OCI-LY3 (cell line): Measurements from ENCODE around the gene NOL3.

Experiments
- H2AFZ ChIP-seq: fragments of 200-600, 300-600 bp; shearing (Covaris generic); 2 replicates; pipeline ENCODE4 v1.6.0; 2014; ENCODE audit warnings: antibody characterized with exemption, low read depth, low read length
- H3K27ac ChIP-seq: fragments of 200-600, 300-600 bp; sonication (generic); 2 replicates; pipeline ENCODE4 v1.5.1; 2014; ENCODE audit warnings: mild to moderate bottlenecking, low read length, moderate library complexity, mixed read lengths
- H3K27me3 ChIP-seq: fragments of 200-600, 300-600 bp; sonication (generic); 2 replicates; pipeline ENCODE4 v1.6.1; 2014; ENCODE audit warnings: low read depth, low read length, mixed read lengths
- H3K36me3 ChIP-seq: fragments of 200-600, 300-600 bp; sonication (generic); replicated peaks from 2 replicates; pipeline ENCODE3; 2014; ENCODE audit warnings: low read depth, low read length, mixed read lengths
- H3K4me1 ChIP-seq: fragments of 300-600, 200-600 bp; sonication (generic); 2 replicates; pipeline ENCODE4 v1.6.1; 2014; ENCODE audit warnings: low read length, mixed read lengths
- H3K4me2 ChIP-seq: fragments of 200-600, 300-600 bp; sonication (generic); 2 replicates; pipeline ENCODE4 v1.6.1; 2014; ENCODE audit warnings: low read length, mixed read lengths
- H3K4me3 ChIP-seq: fragments of 300-600, 200-600 bp; sonication (generic); 2 replicates; pipeline ENCODE4 v1.5.1; 2014; ENCODE audit warnings: antibody characterized with exemption, mild to moderate bottlenecking, low read length, moderate library complexity
- H3K79me2 ChIP-seq: fragments of 300-600, 200-600 bp; shearing (Covaris generic); 2 replicates; pipeline ENCODE4 v1.6.1; 2014; ENCODE audit warnings: mild to moderate bottlenecking, low read length, mixed read lengths
- H3K9ac ChIP-seq: fragments of 300-600, 200-600 bp; shearing (Covaris generic); 2 replicates; pipeline ENCODE4 v1.6.0; 2014; ENCODE audit warnings: mild to moderate bottlenecking, low read length, moderate library complexity
- H3K9me3 ChIP-seq: fragments of 200-600, 300-600 bp; shearing (Covaris generic); 2 replicates; pipeline ENCODE4 v1.6.1; 2014; ENCODE audit warnings: low read length, mixed read lengths; ENCODE audit not compliant: insufficient read depth
- H4K20me1 ChIP-seq: fragments of 200-600, 300-600 bp; sonication (generic); 2 replicates; pipeline ENCODE4 v1.6.1; 2016; ENCODE audit warnings: low read length, mixed read lengths; ENCODE audit not compliant: insufficient read depth
- EZH2phosphoT487 ChIP-seq: fragments of 200-600 bp; shearing (Covaris generic); IDR thresholded peaks from 2 replicates; pipeline ENCODE4 v1.6.1; 2018; ENCODE audit warnings: antibody characterized with exemption, mixed run types, low read depth
- TF ChIP-seq, protein P1 (sequence below): fragments of 200-600, 300-600 bp; sonication (generic); IDR thresholded peaks from 2 replicates; pipeline ENCODE4 v1.5.1; 2014; ENCODE audit warnings: antibody characterized with exemption, low read length, low read depth

Gene NOL3

GRCh38 chr16:67150833-67151396 is 19.4 kb upstream of the NOL3 start, which contains the start of gene B3GNT9:
B3GNT9 (minus strand) TSS chr16:67150998; CDS start chr16:67150485, 513 bp downstream.
- no peaks in the 10 kb centered on the region for H3K4me1 ChIP-seq
- H3K9me3 ChIP-seq: no peaks in the 10 kb centered on the region
- no peak within 1 kb of the TSS for H3K27ac ChIP-seq
- peak within 1 kb of the TSS; percentile 74 for H3K4me3 ChIP-seq
- TF ChIP-seq, protein P1, sequence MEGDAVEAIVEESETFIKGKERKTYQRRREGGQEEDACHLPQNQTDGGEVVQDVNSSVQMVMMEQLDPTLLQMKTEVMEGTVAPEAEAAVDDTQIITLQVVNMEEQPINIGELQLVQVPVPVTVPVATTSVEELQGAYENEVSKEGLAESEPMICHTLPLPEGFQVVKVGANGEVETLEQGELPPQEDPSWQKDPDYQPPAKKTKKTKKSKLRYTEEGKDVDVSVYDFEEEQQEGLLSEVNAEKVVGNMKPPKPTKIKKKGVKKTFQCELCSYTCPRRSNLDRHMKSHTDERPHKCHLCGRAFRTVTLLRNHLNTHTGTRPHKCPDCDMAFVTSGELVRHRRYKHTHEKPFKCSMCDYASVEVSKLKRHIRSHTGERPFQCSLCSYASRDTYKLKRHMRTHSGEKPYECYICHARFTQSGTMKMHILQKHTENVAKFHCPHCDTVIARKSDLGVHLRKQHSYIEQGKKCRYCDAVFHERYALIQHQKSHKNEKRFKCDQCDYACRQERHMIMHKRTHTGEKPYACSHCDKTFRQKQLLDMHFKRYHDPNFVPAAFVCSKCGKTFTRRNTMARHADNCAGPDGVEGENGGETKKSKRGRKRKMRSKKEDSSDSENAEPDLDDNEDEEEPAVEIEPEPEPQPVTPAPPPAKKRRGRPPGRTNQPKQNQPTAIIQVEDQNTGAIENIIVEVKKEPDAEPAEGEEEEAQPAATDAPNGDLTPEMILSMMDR: no peak
- no peak for TF ChIP-seq EZH2phosphoT487
- H3K36me3 ChIP-seq: peaks cover 23% of the 10 kb centered on the region
- H3K9ac ChIP-seq: peak within 1 kb of the TSS; percentile 37
- no peaks in the 10 kb centered on the region for H3K79me2 ChIP-seq
- H3K4me2 ChIP-seq: peak within 1 kb of the TSS; percentile 60
- H2AFZ ChIP-seq: no peak within 1 kb of the TSS
- no peaks in the 10 kb centered on the region for H3K27me3 ChIP-seq
- H4K20me1 ChIP-seq: no peaks in the 10 kb centered on the region

DNA sequence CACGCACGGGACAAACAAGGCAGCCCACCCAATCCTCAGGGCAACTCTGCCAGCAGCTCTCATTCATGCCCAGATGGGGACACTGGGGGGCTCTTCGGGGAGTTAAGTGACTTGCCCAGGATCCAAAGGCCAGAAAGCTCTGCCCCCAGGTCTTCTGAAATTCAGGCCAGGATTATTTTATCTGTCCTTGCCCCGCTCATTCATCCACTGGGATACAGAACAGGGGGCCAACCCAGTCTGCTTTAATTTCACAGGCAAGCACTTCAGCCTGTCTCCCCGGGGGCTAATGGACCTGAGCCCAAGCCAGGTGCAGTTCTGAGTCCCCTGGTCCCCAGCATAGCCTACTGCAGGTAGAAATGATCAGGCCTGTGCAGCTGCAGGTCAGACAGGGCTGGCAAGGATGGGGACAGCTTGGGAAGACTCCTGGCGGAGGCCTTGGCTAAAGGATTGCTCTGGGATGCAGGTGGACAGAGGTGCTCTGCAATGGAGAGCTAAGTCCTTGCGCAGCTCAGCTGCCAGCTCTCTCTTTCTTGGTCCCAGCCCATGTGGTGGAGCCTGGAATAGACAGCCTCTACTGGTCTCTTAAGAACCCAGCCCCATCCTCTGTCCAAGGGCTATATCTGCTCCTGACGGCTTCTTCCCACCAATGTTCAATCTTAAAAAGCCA is 18.8 kb upstream of the NOL3 start:
- peak overlapping the region; percentile 74 for H3K4me3 ChIP-seq
- TF ChIP-seq, protein P1: no peak
- TF ChIP-seq EZH2phosphoT487: no peak
- no peak overlapping the region for H3K27ac ChIP-seq
- no peaks in the 10 kb centered on the region for H3K4me1 ChIP-seq
- H3K4me2 ChIP-seq: peak overlapping the region; percentile 60
- peaks cover 20% of the 10 kb centered on the region for H3K36me3 ChIP-seq
- no peaks in the 10 kb centered on the region for H3K79me2 ChIP-seq
- H3K9ac ChIP-seq: no peak overlapping the region
- no peaks in the 10 kb centered on the region for H4K20me1 ChIP-seq
- no peaks in the 10 kb centered on the region for H3K27me3 ChIP-seq
- H3K9me3 ChIP-seq: no peaks in the 10 kb centered on the region
- no peak overlapping the region for H2AFZ ChIP-seq

DNA sequence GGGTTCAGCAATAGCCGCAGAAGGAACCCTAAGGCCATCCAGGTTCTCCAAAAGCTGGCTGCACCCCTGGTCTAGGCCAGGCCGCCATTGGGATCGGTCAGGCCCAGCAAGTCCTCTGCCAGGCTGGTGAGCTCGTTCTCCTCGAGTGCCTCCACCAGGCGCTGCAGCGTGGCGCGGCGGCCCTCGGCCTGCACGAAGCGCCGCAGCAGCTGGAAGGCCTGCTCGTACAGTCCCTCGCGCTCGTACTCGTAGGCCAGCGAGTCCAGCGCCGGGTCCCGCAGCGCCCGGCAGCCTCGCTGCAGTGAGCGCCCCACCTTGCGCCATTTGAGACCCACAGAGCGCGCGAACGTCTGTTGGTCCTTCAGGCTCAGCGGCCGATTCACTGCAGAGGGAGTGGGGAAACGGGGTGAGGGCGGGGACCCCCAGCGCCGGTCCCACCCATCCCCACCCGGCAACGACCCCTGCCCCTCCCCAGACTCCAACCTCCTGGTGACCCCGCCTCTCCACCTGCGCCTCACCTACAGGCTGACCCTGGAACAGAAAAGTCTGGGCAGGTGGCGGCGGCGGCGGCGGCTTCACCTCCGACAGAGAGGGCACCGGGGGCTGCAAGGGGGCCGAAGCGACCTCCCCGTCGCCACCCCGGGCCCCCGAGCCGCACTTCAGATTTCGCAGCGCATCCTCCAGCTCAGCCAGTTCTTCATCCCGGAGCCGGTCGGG is 15.6 kb upstream of the NOL3 start:
- Histone ChIP-seq H3K36me3 (peaks cover 5% of the 10 kb centered on the region), H2AFZ (no peak overlapping the region), H3K4me2 (no peak overlapping the region), H3K9ac (no peak overlapping the region), H3K27ac (no peak overlapping the region), H4K20me1 (no peaks in the 10 kb centered on the region), H3K79me2 (peaks cover 8% of the 10 kb centered on the region), H3K27me3 (no peaks in the 10 kb centered on the region), H3K9me3 (no peaks in the 10 kb centered on the region), H3K4me1 (peaks cover 13% of the 10 kb centered on the region), H3K4me3 (no peak overlapping the region)
- TF ChIP-seq EZH2phosphoT487: no peak
- TF ChIP-seq, protein P1: no peak
